Measurements from ENCODE around the gene SLC3A2.
"Not testable (repeated sequence)": the region's sequence is repeated elsewhere in the genome, so short reads cannot be mapped to it uniquely, and the experiment has no call there.

SLC3A2 gene

GRCh38 chr11:62841361-62842170 is 39.1 kb upstream of the SLC3A2 start:
- TF ChIP-seq Cebpa-rat (IDR thresholded peaks at IDR 0.05): no peak
- no peaks in the 10 kb centered on the region for H3K9me3 ChIP-seq
- H4K20me1 ChIP-seq: peaks cover 7% of the 10 kb centered on the region
- H3K27me3 ChIP-seq: no peaks in the 10 kb centered on the region
- H3K4me3 ChIP-seq: peak overlapping the region; percentile 92
- H3K36me3 ChIP-seq: peaks cover 15% of the 10 kb centered on the region
- peak overlapping the region; percentile 95 for H3K27ac ChIP-seq
- peak overlapping the region; percentile 84 for H3K4me2 ChIP-seq
- peaks cover 33% of the 10 kb centered on the region for H3K4me1 ChIP-seq
- peak overlapping the region; percentile 94 for H3K9ac ChIP-seq

GRCh38 chr11:62842171-62842741 is 38.4 kb upstream of the SLC3A2 start:
- peak overlapping the region; percentile 89 for H3K9ac ChIP-seq
- H3K27me3 ChIP-seq: no peaks in the 10 kb centered on the region
- H3K27ac ChIP-seq: peak overlapping the region; percentile 95
- peaks cover 8% of the 10 kb centered on the region for H3K36me3 ChIP-seq
- H3K4me2 ChIP-seq: peak overlapping the region; percentile 84
- no peak for TF ChIP-seq Cebpa-rat (IDR thresholded peaks at IDR 0.05)
- no peaks in the 10 kb centered on the region for H3K9me3 ChIP-seq
- H3K4me3 ChIP-seq: peak overlapping the region; percentile 92
- peaks cover 32% of the 10 kb centered on the region for H3K4me1 ChIP-seq
- H4K20me1 ChIP-seq: peaks cover 6% of the 10 kb centered on the region; the same call in 1 of the 2 replicates

GRCh38 chr11:62842891-62843290 is 37.8 kb upstream of the SLC3A2 start:
- peak overlapping the region; percentile 92 for H3K4me3 ChIP-seq
- peak overlapping the region; percentile 95 for H3K27ac ChIP-seq

GRCh38 chr11:62843466-62843865 is 37.2 kb upstream of the SLC3A2 start:
- Histone ChIP-seq H4K20me1 (no peaks in the 10 kb centered on the region), H3K9ac (peak overlapping the region; percentile 89; the same call in 1 of the 2 replicates), H3K27me3 (no peaks in the 10 kb centered on the region), H3K4me1 (peaks cover 20% of the 10 kb centered on the region), H3K36me3 (no peaks in the 10 kb centered on the region), H3K4me3 (no peak overlapping the region), H3K9me3 (no peaks in the 10 kb centered on the region), H3K27ac (peak overlapping the region; percentile 95; the same call in 1 of the 2 replicates), H3K4me2 (peak overlapping the region; percentile 84)
- TF ChIP-seq Cebpa-rat (IDR thresholded peaks at IDR 0.05): no peak

More at GRCh38 chr11:62842891-62843290, 37.8 kb upstream of the SLC3A2 start:
- H3K27me3 ChIP-seq, H3K36me3 ChIP-seq, H4K20me1 ChIP-seq, H3K9me3 ChIP-seq: not testable (repeated sequence)
- peaks cover 26% of the 10 kb centered on the region for H3K4me1 ChIP-seq
- H3K9ac ChIP-seq: peak overlapping the region; percentile 89
- H3K4me2 ChIP-seq: peak overlapping the region; percentile 84

GRCh38 chr11:62844154-62844553 is 36.5 kb upstream of the SLC3A2 start:
- Histone ChIP-seq H3K36me3 (no peaks in the 10 kb centered on the region), H3K27ac (no peak overlapping the region), H4K20me1 (no peaks in the 10 kb centered on the region), H3K4me3 (no peak overlapping the region), H3K27me3 (no peaks in the 10 kb centered on the region), H3K9me3 (no peaks in the 10 kb centered on the region), H3K4me2 (no peak overlapping the region), H3K9ac (no peak overlapping the region), H3K4me1 (peaks cover 16% of the 10 kb centered on the region)
- no peak for TF ChIP-seq Cebpa-rat (IDR thresholded peaks at IDR 0.05)

- H3K4me2 ChIP-seq: no peak overlapping the region
- no peak overlapping the region for H3K27ac ChIP-seq
- H4K20me1 ChIP-seq: peaks cover 9% of the 10 kb centered on the region
- no peak for TF ChIP-seq Cebpa-rat (IDR thresholded peaks at IDR 0.05)
- H3K27me3 ChIP-seq: no peaks in the 10 kb centered on the region
- H3K36me3 ChIP-seq: peaks cover 3% of the 10 kb centered on the region
- H3K9me3 ChIP-seq: no peaks in the 10 kb centered on the region
- peaks cover 16% of the 10 kb centered on the region for H3K4me1 ChIP-seq
- no peak overlapping the region for H3K9ac ChIP-seq
- no peak overlapping the region for H3K4me3 ChIP-seq
Observed at GRCh38 chr11:62846177-62846576, 34.5 kb upstream of the SLC3A2 start.

- no peaks in the 10 kb centered on the region for H3K9me3 ChIP-seq
- H3K4me2 ChIP-seq: no peak overlapping the region
- peaks cover 27% of the 10 kb centered on the region for H3K4me1 ChIP-seq
- H3K9ac ChIP-seq: no peak overlapping the region
- H3K27me3 ChIP-seq: no peaks in the 10 kb centered on the region
- no peak for TF ChIP-seq Cebpa-rat (IDR thresholded peaks at IDR 0.05)
- H3K36me3 ChIP-seq: peaks cover 19% of the 10 kb centered on the region
- no peak overlapping the region for H3K4me3 ChIP-seq
- H3K27ac ChIP-seq: no peak overlapping the region
- H4K20me1 ChIP-seq: peaks cover 26% of the 10 kb centered on the region
Observed at GRCh38 chr11:62847767-62848314, 32.9 kb upstream of the SLC3A2 start.

GRCh38 chr11:62850911-62851806 is 29.5 kb upstream of the SLC3A2 start:
- H3K4me2 ChIP-seq: peak overlapping the region; percentile 96; the same call in 1 of the 2 replicates
- H3K9me3 ChIP-seq: no peaks in the 10 kb centered on the region
- no peak overlapping the region for H3K4me3 ChIP-seq
- no peak overlapping the region for H3K27ac ChIP-seq
- peaks cover 51% of the 10 kb centered on the region for H4K20me1 ChIP-seq
- no peaks in the 10 kb centered on the region for H3K27me3 ChIP-seq
- H3K36me3 ChIP-seq: peaks cover 42% of the 10 kb centered on the region
- peaks cover 29% of the 10 kb centered on the region for H3K4me1 ChIP-seq
- H3K9ac ChIP-seq: no peak overlapping the region
- TF ChIP-seq Cebpa-rat (IDR thresholded peaks at IDR 0.05): no peak

- no peak overlapping the region for H3K27ac ChIP-seq
- peak overlapping the region; percentile 89 for H3K4me3 ChIP-seq
- TF ChIP-seq Cebpa-rat (IDR thresholded peaks at IDR 0.05): no peak
- peak overlapping the region; percentile 99; the same call in 1 of the 2 replicates for H3K9ac ChIP-seq
- H3K4me2 ChIP-seq: peak overlapping the region; percentile 96
- no peaks in the 10 kb centered on the region for H3K9me3 ChIP-seq
- H3K36me3 ChIP-seq: peaks cover 42% of the 10 kb centered on the region
- peaks cover 51% of the 10 kb centered on the region for H4K20me1 ChIP-seq
- H3K27me3 ChIP-seq: no peaks in the 10 kb centered on the region
- peaks cover 32% of the 10 kb centered on the region for H3K4me1 ChIP-seq
Observed at GRCh38 chr11:62851807-62852522, 28.7 kb upstream of the SLC3A2 start.

Measured in BLaER1 (cell line).